Activated gamma-delta T cell (primary cell): Measurements from ENCODE around the gene KCNJ13.

ENCODE experiments used
- DNase-seq: peaks from one replicate; lab custom pipeline; 2025; lab: John Stamatoyannopoulos, UW
- total RNA-seq, 2 donors: gene quantifications; one replicate each; lab custom pipeline; 2026; lab: John Stamatoyannopoulos, UW

KCNJ13 gene
- total RNA-seq, result 0 reads per million in 2 donors

DNA sequence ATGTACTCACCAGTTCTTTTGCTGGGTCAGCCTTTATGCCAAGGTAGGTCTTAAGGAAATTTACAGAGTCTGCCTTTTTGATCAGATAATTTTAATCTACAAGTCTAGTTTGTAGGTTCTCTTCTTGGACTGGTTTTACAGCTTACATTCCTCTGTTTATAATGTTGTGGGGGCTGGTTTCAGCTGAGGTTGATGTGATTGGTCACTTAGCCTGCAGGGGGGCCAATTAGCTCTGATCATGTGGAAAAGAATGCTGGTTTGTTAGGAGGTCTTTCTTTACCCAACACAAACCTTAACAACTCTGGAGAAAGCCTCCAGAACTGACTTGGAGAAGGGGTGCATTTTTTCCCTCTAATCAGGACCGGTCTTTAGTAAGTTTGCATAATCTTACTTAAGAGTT is at the start of gene KCNJ13:
KCNJ13 (minus strand) TSS at position 131 of the 400 bp plus-strand sequence. CDS start 5,203 bp downstream, outside the sequence.
- DNase-seq, result no peak

DNA sequence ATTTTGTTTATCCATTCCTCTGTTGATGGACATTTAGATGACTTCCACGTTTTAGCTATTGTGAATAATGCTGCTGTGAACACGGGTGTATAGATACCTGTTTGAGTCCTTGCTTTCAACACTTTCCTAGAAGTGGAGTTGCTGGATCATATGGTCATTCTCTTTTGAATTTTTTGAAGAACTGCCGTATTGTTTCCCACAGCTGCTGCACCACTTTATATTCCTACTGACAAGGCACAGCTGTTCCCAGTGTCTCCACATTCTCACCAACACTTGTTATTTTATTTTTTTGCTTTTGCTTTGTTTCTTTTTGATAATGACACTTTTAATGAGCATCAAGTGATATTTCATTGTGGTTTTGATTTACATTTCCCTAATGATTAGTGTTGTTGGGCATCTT is 41.4 kb upstream of the KCNJ13 start:
- DNase-seq, result no peak

DNA sequence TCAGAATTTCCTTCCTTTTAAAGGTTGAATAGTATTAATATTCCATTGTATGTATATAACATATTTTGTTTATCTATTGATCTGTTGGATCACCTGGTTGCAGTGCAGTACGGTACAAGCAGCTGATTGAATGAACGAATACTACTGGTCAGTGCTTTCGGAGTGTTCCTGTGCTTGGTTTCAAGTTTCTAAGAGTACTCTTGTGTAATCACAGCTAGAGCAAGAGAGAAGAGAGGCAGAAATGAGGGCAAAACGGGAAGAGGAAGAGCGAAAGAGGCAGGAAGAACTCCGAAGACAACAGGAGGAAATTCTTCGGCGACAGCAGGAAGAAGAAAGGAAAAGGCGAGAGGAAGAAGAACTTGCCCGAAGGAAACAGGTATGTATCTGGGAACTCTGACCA is 40.3 kb upstream of the KCNJ13 start:
- DNase-seq, result no peak

- no peak for DNase-seq
These were observed 39.2 kb upstream of the KCNJ13 start for GRCh38 chr2:232815569-232815968.

DNA sequence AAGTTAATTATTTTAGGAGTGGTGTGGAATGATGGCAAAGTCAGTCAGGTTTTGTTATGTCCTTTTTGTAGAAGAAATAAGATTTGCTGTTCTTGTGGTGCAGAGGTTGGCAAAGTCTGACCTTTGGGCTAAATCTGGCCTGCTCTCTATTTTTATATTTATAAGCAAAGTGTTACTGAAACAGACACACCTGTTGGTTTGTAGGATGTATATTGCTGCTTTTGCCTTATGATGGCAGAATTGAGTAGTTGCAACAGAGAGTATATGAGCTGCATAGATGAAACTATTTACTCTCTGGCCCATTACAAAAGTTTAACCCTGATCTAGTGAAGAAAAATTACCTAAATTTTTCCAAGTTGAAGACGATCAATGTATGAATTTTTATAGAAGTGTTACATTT is 34.1 kb upstream of the KCNJ13 start:
- DNase-seq, result no peak

DNA sequence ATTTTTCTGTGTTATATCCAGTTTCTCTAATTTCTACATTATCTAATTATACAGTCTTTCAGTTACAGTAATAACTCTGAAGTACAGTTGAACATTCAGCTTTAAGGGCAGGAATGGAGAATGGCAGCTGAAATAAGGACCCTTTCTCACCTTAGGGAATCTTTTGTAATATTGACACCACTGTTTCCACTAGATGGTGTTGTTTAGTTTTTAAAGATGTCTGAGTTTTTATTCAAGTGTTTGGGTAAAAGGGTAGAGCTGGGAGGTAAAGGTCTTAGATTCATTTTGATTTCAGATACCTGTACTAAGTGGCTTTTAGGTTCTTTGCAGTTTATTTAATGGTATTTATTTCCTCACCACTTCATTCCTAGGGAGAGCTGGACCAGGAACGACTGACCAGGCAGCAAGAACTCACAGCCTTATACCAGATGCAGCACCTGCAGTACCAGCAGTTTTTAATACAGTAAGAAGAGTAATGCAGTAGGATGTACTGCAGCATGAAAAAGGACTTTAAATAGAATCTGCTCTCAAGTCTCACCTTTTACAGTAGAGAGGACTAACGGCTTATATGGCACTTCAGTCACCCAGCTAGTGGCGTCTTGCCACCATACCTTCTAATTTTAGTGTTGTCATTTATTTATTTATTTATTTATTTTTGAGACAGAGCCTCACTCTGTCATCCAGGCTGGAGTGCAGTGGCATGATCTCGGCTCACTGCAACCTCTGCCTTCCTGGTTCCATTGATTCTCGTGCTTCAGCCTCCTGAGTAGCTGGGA is 33.2 kb upstream of the KCNJ13 start:
- no peak for DNase-seq

- DNase-seq, result no peak
These were observed 25.7 kb upstream of the KCNJ13 start for GRCh38 chr2:232802091-232802490.

DNA sequence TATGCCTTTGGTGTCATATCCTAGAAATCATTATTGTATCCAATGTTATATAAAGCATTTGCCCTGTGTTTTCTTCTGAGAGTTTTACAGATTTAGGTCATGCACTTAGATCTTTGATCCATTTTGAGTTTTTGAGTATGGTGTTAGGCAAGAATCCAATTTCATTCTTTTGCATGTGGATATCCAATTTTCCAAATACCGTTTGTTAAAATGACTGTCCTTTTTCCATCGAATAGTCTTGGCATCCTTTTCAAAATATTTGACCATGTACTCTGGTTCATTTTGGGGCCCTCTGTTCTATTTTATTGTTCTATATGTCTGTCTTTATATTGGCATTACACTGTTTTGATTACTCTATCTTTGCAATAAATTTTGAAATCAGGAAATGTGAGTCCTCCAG is 23.8 kb upstream of the KCNJ13 start:
- DNase-seq, result no peak

DNA sequence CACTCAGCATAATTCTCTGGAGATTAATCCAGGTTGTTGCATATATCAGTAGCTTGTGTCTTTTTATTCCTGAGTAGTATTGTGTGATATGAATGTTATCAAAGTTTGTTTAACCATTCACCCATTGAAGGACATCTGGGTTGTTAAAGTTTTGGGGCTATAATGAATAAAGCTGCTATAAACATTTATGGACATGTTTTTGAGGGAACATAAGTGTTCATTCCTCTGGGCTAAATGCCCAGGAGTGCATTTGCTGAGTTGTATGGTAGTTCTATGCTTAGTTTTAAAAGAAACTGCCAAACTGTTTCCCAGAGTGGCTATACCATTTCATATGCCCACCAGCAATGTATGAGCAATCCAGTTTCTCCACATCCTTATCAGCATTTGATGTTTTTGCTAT is 21.8 kb upstream of the KCNJ13 start:
- DNase-seq, result no peak

DNA sequence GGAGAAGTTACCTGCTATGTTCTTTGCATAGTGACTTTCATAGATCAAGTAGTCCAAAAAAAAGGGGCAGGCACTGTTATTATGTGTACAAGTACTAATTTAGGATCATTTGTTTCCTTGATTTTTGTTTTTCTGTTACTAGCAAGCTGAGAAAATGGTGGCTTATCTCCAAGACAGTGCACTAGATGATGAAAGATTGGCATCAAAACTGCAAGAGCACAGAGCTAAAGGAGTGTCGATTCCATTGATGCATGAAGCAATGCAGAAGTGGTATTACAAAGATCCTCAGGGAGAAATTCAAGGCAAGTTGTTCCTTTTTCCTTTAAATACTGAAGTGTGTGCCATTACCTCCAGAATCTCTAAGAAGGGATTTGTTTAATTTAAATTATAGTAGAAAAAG is 19.6 kb upstream of the KCNJ13 start:
- no peak for DNase-seq

DNA sequence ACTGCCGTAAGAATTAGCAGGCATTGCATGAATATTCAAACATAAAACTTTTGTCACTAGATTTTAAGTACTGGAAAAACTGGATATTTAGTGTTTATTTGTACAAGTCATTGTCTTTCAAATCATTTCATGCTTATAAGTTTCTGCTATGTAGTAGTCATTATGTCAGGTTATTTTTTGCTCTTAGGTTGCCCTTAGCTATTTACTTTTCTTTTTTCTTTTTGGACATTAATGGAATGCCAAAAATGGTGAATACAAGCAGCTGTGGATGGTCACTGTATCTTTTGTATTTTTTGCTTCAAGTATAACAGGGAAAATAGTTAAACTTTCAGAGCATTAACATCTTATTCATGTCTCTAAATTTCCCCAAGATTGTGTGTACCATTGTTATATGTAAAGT is 18.6 kb upstream of the KCNJ13 start:
- DNase-seq, result no peak

DNA sequence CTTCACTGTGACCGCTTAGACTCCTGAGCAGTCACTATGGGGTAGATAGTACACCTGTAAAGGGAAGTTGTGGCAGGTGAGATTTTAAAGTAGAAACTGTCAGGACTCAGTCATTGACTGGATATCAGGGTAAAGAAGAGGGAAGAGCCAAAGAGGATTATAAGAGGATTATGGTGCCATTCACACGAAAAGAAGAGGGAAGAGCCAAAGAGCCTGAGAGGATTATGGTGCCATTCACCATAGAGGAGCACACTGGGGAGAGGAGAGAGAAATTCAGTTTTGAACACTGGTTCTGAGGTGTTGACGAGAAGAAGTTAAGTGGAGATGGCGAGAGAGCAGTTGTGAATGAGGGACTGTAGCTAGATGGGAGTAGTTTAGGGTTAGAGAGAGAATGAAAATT is 16.9 kb upstream of the KCNJ13 start:
- no peak for DNase-seq

- DNase-seq, result no peak
These were observed 15.2 kb upstream of the KCNJ13 start for GRCh38 chr2:232791518-232791917.

- DNase-seq, result no peak
These were observed 12.7 kb upstream of the KCNJ13 start for GRCh38 chr2:232789082-232789481.

DNA sequence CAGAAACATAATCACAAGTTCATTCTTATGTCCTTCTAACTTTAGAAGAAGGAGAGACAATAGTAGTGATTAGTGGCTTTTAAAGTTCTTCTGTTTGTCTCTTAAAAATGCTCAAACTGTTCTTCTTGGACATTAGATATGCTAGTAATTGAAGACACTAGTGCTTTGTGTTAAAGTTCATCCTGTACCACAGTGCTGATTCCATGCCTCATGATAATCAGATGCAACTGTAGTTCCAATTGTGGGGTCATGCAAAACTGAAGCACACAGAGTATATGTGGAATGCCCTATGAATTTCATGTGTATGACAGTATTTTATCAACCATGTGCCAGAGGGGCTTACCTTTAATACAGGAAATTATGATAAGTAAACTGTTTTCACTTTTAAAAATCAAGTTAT is 11.4 kb upstream of the KCNJ13 start:
- no peak for DNase-seq

DNA sequence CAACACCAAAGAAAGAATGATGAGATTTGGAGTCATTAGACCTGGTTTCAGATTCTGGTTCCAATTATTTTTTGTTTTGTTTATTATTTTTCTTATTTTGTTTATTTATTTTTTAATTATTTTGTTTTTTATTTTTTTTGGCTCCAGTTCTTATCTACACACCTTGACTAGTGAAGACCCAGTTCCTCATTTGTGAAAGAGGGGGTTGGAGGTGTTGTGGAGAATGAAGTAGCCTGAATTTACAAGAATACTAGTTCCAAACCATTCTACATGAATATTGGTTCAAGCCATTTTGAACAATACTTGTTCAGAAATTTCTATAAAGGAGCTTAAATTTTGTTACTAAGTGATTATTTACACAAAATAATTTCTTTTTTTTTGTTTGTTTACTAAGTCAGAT is 6.9 kb upstream of the KCNJ13 start:
- DNase-seq, result no peak

GRCh38 chr2:232781765-232782164 is 5.4 kb upstream of the KCNJ13 start:
- no peak for DNase-seq

GRCh38 chr2:232779934-232780333 is 3.6 kb upstream of the KCNJ13 start:
- no peak for DNase-seq

DNA sequence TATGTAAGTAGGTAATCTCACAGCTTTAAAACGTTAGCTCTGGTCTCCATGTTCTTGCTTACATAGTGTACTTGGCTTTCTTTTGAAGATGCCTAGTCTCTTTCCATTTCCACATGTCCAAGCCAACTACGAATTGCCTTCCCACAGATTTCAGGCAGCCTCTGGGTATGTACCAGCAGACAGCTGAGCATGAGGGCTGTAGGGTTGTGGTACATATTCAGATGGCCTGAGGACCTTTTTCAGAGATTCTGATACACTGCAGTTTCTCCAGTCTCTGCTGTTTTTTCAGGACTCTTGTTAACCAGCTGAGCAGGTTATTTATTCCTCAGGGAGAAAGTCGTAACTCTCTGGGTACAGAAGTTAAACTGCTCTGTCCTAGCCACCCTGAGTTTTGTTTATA is 3.1 kb upstream of the KCNJ13 start:
- no peak for DNase-seq

DNA sequence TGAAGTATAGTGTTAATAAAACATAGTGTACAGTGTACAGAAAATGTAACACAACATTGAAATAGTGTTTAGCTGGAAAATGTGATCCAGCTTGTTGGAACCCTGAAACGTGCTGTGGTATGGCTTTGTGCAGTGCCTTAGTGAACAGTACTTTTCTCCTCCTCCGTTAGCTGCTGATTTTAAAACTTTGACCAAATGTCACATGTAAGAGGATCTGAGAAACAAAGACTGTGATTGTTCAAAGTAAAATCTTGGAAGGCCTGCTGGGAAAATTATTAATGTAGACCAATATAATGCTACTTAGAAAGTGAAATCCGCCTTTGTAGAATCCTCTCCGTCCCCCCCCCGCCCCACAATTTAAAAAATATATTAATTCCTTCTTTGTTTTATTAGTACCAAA is 911 bp upstream of the KCNJ13 start:
- DNase-seq, result no peak

- no peak for DNase-seq
These were observed 2.5 kb downstream of the KCNJ13 start for GRCh38 chr2:232773815-232774214.

GRCh38 chr2:232772531-232772930 is 3.8 kb downstream of the KCNJ13 start:
- DNase-seq, result no peak

- no peak for DNase-seq
These were observed 4.5 kb downstream of the KCNJ13 start for GRCh38 chr2:232771870-232772269.

- DNase-seq, result no peak
These were observed 6.2 kb downstream of the KCNJ13 start for GRCh38 chr2:232770207-232770606.
